Stimulated activated CD4-positive, alpha-beta T cell treated with anti-CD3 and anti-CD28 coated beads, TNF-alpha, amount 100 ng/mL, for 48 hours (primary cell): ENCODE measurements around the gene REEP1.

Experiments used
- DNase-seq, 3 donors: peaks; one replicate each; pipeline ENCODE4 v3.0.0-alpha.2; 2020; ENCODE audit warnings: low read depth in 3 of 3

The REEP1 gene

DNA sequence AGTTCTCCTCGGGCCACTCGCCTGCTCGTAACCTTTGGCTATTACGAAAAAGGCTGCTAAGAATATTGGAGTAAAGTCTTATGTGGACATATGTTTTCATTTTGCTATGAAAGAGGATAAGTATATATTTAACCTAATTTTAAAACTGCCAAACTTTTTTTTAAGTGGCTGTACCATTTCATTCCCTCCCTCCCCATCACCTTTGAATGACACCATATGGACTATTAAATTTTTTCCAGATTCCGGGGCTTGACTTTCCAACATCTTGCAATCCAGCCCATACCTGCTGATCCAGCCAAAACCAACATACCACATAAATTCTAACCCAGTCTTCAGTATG, 31.5 kb downstream of the REEP1 start:
- no peak for DNase-seq

DNA sequence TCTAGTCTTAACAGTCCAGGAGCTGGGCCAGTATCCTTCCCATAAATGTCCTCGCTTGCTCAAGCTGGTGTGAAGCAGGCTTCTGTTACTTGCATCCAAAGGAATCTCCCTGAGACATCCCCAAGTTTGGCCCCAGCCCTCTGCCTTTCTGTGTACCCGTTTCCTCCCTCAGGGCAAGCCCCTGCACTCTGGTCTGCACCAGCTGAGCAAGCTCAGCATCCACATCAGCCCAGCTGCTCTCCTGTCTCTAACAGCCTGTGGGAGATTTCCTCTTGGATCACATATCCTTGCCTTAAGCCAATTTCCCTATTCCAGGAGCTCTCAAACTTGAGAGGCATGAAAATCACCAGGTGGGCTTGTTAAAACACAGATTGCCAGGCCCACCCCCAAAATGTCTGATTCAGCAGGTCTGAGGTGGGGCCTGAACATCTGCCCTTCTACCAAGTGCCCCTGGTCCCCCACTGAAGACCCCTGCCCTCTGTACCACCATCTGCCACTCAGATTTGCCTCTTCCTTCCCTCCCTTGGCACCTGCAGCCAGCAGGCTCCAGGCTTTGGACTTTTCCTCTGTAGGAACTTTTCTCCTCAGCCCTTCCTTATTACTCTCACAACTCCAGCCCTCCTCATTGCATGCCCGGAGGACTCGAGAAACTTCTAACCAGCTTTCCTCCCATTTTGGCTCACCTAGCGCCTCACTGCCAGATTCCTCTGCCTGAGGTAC, 32.1 kb downstream of the REEP1 start:
- DNase-seq, result no peak

DNA sequence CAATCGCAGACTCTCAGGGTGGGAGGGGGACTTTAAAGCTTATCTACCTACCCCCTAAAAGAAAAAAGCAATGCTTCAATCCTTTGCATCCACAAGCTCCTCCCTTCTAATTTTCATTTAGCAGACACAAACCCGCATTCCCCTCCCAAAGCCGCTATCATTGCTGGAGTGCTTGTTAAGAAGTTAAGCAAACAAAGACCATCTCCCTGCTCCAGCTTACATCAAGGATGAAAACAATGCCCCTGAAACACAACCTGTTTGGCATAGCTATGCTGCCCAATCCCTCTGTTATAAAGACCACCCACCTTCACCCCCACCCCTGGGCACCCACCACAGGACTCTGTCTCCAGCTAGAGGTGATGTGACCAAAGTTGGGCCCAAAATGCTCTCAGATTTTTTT, 33.0 kb downstream of the REEP1 start:
- DNase-seq, result no peak

DNA sequence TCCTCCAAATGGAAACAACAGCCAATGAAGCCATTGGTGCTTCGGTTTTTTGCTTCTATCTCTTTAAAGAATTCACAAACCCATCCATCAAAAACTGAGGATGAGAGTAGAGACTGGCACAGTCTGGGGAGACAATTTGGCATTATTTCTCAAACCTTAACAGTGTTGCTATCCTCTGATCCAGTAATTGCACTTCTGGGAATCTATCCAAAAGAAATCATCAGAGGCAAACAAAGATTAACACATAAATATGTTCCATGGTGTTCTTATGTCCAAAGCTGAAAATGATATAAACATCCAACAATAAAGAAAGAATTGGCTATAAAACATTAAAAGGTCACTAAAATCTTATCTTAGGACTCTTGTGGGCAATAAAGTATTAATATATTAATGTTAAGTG, 35.1 kb downstream of the REEP1 start:
- DNase-seq, result no peak

DNA sequence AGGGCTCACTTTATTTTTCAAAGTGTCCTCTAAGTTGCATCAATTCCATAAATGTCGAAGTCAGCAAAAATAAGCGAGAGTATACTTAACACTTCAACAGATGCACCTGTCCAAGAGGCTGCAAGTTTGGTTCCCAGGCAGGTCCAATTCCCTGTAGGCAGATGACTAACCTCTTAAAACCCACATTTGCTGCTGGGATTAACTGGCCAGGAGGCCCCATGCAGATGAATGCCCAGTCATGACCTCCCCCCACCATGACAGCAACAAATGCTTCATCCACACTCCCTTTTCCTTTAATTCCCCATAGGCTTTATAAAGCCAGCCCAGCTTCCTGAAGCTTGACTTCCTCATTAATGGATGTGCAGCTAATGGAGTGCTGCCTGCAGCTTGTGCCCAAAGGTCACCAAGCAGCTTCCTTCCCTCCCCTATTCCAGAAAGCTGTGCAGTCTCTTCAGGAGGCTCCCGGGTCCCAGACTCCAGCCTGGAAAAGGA, 35.7 kb downstream of the REEP1 start:
- no peak for DNase-seq

DNA sequence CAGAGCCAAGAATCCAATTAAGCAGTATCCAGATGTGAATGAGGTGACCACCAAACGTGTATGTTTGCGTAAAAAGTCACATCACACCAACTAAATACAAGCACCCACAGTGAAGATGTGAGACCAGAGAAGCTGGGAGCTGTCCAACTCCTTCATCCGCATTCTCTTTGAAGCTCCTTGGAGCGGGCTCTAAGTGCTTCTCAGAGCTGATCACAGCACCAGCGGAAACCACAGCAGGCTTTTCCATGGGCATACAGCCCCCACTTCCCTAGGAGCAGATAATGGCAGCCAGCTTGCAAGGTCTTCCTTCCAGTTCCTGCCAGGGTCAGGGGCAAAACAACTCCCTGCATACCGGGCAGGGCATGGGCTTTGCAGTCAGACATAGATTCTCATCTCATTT, 36.4 kb downstream of the REEP1 start:
- no peak for DNase-seq

DNA sequence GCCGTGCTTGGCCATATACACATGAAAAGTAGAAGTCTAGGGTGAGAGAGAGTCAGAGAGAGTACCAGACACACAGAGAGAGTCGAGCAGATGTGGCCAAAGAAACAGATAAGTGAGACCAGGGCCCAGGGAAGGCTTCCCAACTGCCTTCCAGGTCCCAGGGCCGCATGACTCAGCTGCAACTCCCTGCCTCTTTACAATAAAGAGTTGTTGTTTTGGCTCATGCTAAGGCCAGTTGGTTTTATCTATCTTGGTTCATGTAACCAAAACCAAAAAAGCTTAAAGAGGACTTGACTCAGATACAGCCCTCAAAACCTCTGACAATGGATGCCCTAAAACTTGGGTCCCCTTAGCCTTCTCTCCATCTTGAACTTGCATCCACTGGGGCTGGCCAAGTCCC, 36.9 kb downstream of the REEP1 start:
- no peak for DNase-seq

DNA sequence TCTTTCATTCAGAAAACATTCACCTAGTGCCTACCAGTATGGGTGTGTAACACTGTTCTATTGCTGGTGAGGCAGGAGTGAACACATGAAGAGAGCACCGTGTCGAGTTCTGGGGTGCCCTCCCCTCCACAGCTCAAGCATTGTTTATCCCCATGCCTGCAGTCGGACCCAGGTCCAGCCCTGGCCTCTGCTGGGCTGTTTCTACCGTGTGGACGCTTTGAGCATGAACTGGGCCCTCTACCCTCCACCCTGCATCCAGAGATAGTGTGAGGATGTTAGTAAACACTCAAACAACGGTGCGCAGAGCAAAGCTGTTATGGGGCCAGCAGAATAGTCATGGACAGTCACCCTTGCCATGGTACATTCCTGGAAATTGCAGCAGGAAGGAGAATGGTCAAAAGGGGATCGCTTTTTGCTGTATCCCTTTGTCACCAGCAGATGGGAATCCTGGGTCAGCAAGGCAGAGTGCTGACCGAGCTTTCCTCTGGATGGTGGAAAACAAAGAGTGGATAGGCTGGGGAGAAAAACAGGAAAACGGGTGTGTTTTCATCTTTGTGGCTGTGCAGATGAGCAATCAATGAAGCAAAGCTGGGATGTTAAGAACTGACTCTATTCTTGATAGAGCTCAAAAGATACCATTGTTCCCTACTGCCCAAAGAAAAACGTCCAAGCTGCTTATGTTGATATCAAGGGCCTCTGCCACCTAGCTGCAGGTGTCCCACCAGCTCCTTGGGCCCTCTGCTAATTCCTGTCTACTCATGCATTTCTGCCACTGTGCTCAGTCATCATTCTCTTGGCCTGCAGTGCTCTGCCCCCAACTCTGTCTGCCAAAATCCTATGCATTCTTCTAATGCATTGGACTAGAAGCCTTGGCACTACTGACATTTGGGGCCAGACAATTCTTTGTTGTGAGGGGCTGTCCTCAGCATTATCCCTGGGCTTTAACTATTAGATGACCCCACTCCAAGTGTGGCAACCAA, 38.7 kb downstream of the REEP1 start:
- no peak for DNase-seq

DNA sequence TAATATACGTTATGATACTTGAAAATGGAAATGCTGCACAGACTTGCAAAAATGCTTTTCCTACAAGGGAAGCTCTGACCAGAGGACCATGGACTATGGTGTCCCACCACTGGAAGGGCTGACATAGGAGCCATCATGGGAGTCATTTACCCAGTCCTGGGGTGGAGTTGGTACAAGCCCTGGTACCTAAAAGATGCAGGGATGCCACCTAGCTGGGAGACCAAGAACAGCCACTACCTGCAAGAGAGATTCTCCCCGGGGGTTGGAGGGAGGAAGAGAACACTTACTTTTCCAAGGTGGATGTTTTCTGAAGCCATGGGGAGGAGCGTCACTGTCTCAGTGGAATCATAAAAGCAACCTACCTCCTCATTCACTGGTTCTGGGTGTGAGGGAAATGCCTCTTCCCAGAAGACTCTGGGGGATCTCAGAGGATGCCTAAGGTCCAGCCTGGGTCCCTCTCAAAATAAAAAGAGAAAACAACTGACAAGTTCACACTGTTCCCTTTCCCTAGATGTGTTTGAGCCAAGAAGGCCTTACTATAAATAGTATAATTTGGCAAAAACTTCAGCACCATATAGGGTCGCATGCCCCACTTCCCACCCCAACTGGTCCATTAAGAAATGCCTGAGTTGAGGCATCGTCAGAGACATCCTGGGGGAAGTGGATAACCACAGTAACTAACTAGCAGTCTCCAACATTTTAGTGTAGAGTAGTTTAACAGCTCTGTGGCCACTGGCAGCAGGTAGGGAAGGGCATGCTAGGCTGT, 39.9 kb downstream of the REEP1 start:
- no peak for DNase-seq

DNA sequence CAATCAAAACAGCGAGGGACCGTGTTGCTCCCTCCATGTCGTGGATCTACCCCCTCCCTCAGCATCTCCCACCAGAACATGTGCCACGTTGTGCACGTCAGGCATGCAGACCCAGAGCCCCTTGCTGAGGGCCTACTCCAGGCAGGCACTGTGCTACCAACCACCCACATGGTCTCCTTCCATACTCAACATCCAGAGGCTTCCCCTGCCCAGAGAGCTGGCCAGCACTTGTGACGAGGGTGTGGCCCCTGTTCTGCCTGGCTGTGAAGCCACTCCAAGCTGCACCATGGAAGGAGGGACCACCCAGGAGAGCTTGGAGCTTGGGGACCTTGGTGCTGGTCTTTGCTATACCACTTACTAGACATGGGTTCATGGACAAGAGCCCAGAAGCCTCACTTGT, 40.5 kb downstream of the REEP1 start:
- no peak for DNase-seq

DNA sequence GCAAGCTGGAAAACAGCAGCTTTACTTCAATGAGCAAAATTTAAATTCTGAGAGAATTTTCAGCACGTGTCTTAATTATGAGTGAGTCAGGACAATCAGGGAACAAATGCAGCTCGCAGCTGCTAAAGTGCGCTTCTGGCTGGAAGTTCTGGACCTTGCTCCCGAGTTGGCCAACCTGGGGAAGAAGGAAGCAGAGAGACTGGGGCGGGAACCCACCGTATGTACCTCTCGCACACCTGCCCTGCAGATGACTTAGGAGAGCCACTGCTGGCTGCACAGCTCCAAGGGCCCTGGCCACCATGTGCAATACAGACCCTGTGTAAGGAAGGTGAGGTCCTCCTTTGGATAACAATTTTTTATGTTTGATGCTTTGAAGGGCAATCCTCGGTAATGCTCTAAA, 42.4 kb downstream of the REEP1 start:
- DNase-seq, result no peak

DNA sequence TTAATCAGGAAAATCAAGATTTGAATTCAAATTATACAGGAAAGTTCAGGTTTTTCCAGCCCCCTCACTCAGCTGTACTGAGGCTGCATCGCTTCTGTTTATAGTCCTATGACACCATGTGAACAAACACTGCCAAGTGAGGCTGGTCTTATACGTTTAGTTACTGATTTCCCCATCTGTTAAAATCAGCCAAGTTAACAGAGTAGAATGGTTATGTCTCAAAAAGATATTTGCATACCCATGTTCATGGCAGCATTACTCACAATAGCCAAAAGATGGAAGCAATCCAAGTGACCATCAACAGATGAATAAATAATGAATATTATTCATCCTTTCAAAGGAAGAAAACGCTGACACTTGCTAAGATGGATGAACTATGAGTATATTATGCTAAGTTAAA, 43.8 kb downstream of the REEP1 start:
- DNase-seq, result no peak

DNA sequence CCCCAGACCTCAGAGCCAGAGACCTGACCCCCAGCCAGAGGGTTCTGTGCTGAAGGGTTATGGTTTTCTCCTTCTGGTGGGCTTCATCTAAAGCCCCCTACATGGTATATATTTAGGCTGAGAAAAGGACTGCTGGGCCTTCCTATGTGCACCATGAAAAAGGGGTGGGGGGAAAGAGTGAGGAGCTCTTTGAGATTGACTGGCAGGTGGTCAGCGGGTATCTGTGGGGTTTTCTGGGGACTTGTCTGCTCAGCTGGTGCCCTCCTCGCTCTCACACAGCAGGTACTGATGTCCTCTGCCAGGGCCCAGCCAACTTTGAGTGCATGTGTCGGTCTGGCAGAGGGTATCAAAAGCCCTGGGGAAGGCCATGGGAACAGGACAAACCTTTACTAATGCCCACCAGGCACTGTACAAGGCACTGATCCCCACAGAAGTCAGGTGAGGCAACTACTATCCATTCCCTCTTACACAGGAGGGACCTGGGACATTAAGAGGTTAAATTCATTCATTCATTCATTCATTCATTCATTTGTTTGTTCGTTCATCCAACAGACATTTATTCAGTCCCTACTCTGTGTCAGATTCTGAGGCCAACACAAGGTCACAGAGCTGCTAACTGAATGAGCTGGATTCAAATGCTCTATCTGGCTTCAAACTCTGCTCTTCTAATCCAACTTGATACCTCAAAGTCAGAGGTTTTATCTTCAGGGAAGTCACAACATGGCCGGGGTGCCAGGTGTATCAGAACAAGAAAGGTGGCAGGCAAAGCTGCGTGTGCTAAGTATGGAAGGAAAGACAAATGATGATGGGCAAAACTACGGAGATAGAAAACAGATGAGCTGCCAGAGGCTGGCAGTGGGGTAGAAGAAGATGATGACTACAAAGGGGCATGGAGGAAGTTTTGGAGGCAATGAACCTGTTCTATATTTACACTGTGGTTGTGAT, 44.6 kb downstream of the REEP1 start:
- DNase-seq, result no peak

DNA sequence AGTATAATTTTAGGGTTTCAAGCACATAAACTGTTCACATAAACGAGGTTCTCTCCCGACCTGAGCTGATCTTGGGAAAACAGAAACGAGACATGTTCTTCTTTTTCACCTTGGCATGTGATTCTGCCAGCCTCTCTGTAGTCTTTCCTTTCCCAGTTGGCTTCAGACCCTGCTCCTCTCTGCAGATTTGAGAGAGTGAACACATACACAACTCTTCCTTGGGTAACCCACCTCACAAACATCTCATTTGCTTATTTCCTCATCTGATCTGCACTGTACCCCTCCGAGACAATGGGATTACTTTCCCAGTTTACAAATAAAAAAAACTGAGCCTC, 46.1 kb downstream of the REEP1 start:
- no peak for DNase-seq

DNA sequence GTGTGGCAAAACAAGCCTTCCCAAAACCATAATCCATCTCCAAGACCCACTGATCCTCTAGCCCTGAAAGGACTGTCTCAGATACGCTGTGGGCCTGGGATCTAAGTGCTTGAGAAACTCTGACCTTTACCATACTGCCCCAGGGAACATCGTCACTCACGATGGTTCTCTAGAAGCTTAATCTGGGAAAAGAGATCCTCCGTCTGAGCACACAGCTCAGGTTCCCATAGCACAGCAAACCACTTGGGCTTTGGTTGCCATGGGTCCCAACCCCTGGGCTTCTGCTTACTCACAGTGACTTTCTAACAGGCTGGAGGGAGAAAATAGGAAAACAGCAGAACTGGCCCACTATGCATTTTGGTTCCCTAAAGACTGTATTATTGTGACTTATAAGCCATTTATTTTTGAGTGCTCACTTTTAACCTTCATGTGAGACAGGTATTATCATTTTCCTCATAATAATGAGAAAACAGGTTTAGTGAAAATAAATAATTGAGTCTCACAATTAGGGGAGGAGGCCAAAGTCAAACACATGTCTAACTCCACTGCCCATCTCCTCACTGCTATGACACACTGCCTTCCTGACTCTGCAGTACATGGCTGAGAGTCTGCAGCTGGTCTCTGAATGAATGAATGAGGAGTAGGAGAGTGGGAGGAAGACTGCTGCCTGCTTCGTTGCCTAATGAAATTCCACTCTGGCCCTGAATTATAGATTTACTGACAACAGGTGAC, 46.7 kb downstream of the REEP1 start:
- no peak for DNase-seq

DNA sequence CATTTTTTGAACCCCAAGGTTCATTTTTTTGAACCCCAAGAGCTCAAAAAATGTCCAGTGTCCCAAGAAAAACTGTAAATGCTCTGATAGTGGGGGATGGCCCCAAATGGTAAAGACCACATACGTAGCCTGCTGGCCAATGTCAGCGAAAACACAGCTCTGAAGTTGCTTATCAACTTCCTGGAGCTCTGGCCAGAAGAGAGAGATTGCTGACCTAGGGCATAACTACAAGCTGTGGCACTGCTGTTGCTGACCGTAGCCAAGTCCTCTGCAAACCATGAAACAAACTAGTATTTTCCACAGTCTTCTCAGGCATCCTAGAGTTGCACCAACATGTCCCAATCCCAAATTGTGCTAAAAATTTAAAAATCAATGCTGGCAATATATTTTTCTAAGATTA, 50.9 kb downstream of the REEP1 start:
- DNase-seq, result no peak

DNA sequence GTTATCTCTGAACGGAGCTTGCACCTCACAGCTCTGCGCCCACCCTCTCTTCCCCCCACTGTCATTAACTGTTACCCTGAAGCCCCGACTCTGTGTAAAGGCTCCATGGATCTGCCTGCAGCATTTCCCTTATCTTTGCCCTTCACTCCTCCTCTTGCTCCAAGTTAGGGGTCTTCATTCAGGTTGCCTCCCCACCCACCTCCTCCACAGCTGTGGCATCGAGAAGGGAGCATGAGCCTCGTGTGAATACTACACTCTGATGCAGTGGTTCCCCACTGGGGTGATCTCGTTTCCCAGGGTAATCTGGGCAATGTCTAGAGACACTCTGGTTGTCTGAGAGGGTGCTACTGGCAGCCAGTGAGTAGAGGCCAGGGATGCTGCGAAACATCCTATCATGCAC, 51.4 kb downstream of the REEP1 start:
- no peak for DNase-seq

DNA sequence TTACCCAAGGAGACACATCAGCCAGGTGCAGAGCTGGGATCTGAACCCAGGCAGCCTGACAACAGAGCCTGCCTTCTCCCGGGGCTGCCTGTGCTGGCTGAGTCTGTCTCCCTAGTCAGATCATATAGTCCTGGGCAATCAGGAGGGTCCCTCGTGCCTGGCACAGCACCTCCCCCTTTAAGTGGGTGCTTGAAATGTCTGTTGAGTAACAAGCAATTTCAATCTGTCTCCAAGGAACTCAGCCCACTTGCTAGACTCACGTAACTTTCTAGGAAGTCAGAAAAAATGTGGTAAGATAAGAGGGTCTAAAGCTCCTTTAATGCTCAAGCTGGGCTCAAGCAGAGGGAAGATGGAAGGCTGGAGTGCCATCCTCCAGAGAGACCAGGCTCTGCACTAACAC, 51.9 kb downstream of the REEP1 start:
- no peak for DNase-seq

DNA sequence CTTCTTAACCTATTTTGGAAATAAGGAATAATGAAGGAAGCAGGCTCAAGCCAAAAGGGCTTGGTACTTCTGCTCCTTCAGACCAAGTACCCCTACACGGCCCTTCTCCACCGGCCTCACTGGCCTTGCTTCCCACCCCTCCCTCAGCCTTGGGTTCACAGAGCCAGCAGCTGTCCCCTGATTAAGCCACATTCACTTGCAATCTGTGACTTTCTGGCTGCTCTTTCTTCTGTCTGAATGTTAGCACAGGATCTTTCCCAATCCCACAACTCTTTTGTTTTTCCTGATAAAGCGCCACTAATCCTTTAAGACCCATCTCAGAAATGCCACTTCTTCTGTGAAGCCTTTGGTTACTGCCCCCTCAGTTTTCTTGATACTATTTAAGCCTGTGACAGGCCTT, 52.4 kb downstream of the REEP1 start:
- DNase-seq, result no peak

DNA sequence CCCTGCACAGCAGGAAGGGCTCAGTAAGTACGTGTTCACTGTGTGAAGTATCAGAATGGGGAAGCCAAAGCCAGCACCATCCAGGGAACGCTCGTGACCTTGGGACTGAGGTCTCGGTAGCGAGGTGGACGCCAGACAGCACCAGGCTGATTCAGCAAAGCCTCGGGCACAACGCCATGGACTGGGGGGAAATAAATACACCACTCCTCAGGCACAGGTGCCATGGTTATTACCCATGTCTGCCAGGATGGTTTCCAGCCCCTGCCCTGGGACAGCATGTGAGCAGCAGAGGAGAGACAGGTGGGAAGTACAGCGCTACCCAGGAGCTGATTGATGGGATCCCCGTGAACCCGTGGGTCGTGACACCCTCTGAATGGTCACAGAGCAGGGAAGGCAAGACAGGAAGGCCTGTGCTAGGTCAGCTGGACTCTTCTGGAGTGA, 53.0 kb downstream of the REEP1 start:
- no peak for DNase-seq
